K562 (cell line): Measurements from ENCODE around the gene PTP4A2. TPM values are rescaled to one million over a fixed set of nuclear protein-coding genes. Genes with fewer than 3 reads are reported as not detected.

Experiments
- ATAC-seq: fragments of 200-7000 bp; cut with Tn5 transposase; 3 replicates; pipeline ENCODE4 v1.9.1; 2020; ENCODE audit warnings: moderate library complexity
- BruUV-seq: library from RNA; stranded (reverse); fragments of 400-500 nt; replicated peaks from 2 replicates; lab custom pipeline; 2021; lab: Mats Ljungman, UMichigan
- CTCF ChIA-PET: fragments of 300-600 bp; formaldehyde crosslinking; extraction: SDS; loops from one replicate; lab custom pipeline; 2021; ENCODE audit warnings: low intra/inter-chr PET ratio; lab: Yijun Ruan, JAX
- POLR2A ChIA-PET: fragments of 300-600, 350-650 bp; sonication (Branson Sonifier 250); formaldehyde crosslinking; extraction: SDS; loops from one replicate; lab custom pipeline; 2021; ENCODE audit warnings: antibody characterized with exemption, inconsistent platforms; lab: Yijun Ruan, JAX
- DNase-seq, 4 experiments: peaks; one replicate each; pipeline versions ENCODE4 v3.0.0 to v3.0.0-alpha.2; 2011 to 2018; ENCODE audit warnings: low spot score in 3 of 4, mixed read lengths in 3 of 4; ENCODE audit errors: extremely low read depth in 1 of 4
- FAIRE-seq: peaks from 2 replicates; lab custom pipeline; 2011; peaks lifted over from hg19 to GRCh38; lab: Jason Lieb, UNC
- H2AFZ ChIP-seq: 2 replicates; pipeline ENCODE4 v1.6.0; 2011; ENCODE audit warnings: low read depth, low read length, control low read depth, inconsistent platforms
- H3K27ac ChIP-seq: fragments of 200-600 bp; 3 replicates; pipeline ENCODE4 v1.8.0; 2011; ENCODE audit warnings: low read depth, mild to moderate bottlenecking, control low read depth, inconsistent platforms, low read length, moderate library complexity, mixed read lengths; ENCODE audit errors: extremely low read depth
- H3K27me3 ChIP-seq, 2 experiments: fragments of 300-600 bp in 1 of 2; 2 replicates in 1 of 2; 3 replicates in 1 of 2; pipeline versions ENCODE4 v1.6.0 to v1.8.0; 2011; ENCODE audit warnings: inconsistent platforms in 2 of 2, low read length in 2 of 2, mild to moderate bottlenecking in 1 of 2, mixed read lengths in 1 of 2, moderate library complexity in 1 of 2; ENCODE audit not compliant: control insufficient read depth in 2 of 2, insufficient read depth in 2 of 2
- H3K36me3 ChIP-seq: fragments of 300-600 bp; 3 replicates; pipeline ENCODE4 v1.8.0; 2011; ENCODE audit warnings: mild to moderate bottlenecking, low read length, inconsistent platforms; ENCODE audit not compliant: control insufficient read depth, insufficient read depth
- H3K4me1 ChIP-seq, 2 experiments: fragments of 200-600 bp in 1 of 2; replicated peaks in 1 of 2; 2 replicates in 1 of 2; 3 replicates in 1 of 2; pipeline versions ENCODE4 v1.5.1 to v1.8.0; 2011; ENCODE audit warnings: inconsistent platforms in 2 of 2, low read length in 2 of 2, mild to moderate bottlenecking in 1 of 2, mixed read lengths in 1 of 2, moderate library complexity in 1 of 2; ENCODE audit not compliant: control insufficient read depth in 2 of 2, insufficient read depth in 2 of 2
- H3K4me2 ChIP-seq: 2 replicates; pipeline ENCODE4 v1.6.1; 2011; ENCODE audit warnings: low read length, control low read depth, inconsistent platforms, mixed read lengths; ENCODE audit not compliant: insufficient read depth
- H3K4me3 ChIP-seq: fragments of 200-600 bp; sonication (generic), shearing (Covaris generic); 2 replicates; pipeline ENCODE4 v1.5.1; 2016; ENCODE audit warnings: control low read depth, inconsistent platforms
- H3K79me2 ChIP-seq: fragments of 200-600 bp; 3 replicates; pipeline ENCODE4 v1.8.0; 2011; ENCODE audit warnings: low read length, inconsistent platforms; ENCODE audit not compliant: control insufficient read depth, insufficient read depth
- H3K9ac ChIP-seq, 2 experiments: 2 replicates each; pipeline versions ENCODE4 v1.6.0 to v1.6.1; 2011; ENCODE audit warnings: low read depth in 2 of 2, low read length in 2 of 2, control low read depth in 1 of 2, inconsistent platforms in 1 of 2, mild to moderate bottlenecking in 1 of 2, mixed read lengths in 1 of 2; ENCODE audit not compliant: insufficient read depth in 1 of 2
- H3K9me1 ChIP-seq: one replicate; pipeline ENCODE4 v1.6.0; 2011; ENCODE audit warnings: inconsistent platforms, mild to moderate bottlenecking, low read length, moderate library complexity; ENCODE audit not compliant: control insufficient read depth, insufficient read depth
- H3K9me3 ChIP-seq: replicated peaks from 2 replicates; pipeline ENCODE4 v1.5.1; 2011; ENCODE audit warnings: low read depth, low read length, inconsistent platforms; ENCODE audit not compliant: control insufficient read depth, insufficient read depth
- H4K20me1 ChIP-seq: replicated peaks from 2 replicates; pipeline ENCODE4 v1.6.1; 2011; ENCODE audit warnings: low read length, inconsistent platforms, mixed read lengths; ENCODE audit not compliant: control insufficient read depth, insufficient read depth
- AFF1 ChIP-seq, 2 experiments: fragments of 450-650 bp; IDR thresholded peaks; 2 replicates each; pipeline ENCODE4 v1.6.1; 2018; ENCODE audit warnings: mild to moderate bottlenecking in 2 of 2, low read depth in 1 of 2; ENCODE audit not compliant: partially characterized antibody in 2 of 2
- DPF2 ChIP-seq: fragments of 450-650 bp; IDR thresholded peaks from 2 replicates; pipeline ENCODE4 v1.6.1; 2016
- GABPB1 ChIP-seq: sonication (generic); formaldehyde crosslinking; IDR thresholded peaks from 2 replicates; pipeline ENCODE4 v1.8.0; 2022; ENCODE audit warnings: mild to moderate bottlenecking, missing genetic modification reagents
- HDAC1 ChIP-seq, 2 experiments: fragments of 450-650 bp; IDR thresholded peaks; 2 replicates each; pipeline ENCODE4 v1.6.1; 2016 to 2017; ENCODE audit warnings: inconsistent platforms in 1 of 2, mild to moderate bottlenecking in 1 of 2, moderate library complexity in 1 of 2
- JUND ChIP-seq, 2 experiments: IDR thresholded peaks; 2 replicates in 1 of 2; 3 replicates in 1 of 2; pipeline ENCODE4 v1.6.1; 2011; ENCODE audit warnings: borderline replicate concordance in 2 of 2, low read depth in 2 of 2, low read length in 2 of 2, improper control_type of control experiment in 1 of 2, missing biosample characterization in 1 of 2, missing genetic modification characterization in 1 of 2, missing genetic modification reagents in 1 of 2
- POLR2A ChIP-seq: fragments of 450-650 bp; conservative IDR thresholded peaks from 2 replicates; pipeline ENCODE4 v1.6.1; 2016
- POLR2AphosphoS5 ChIP-seq: IDR thresholded peaks from 2 replicates; pipeline ENCODE4 v1.6.1; 2011; ENCODE audit warnings: mild to moderate bottlenecking, low read depth, low read length, moderate library complexity; ENCODE audit not compliant: control insufficient read depth, insufficient read depth
- TGIF2 ChIP-seq: sonication (generic); formaldehyde crosslinking; IDR thresholded peaks from 2 replicates; pipeline ENCODE4 v1.8.1; 2022; ENCODE audit warnings: mild to moderate bottlenecking, missing genetic modification reagents, moderate library complexity
- ZBTB12 ChIP-seq: fragments of 250-450 bp; sonication (Bioruptor Pico); IDR thresholded peaks from 2 replicates; pipeline ENCODE4 v1.4.0; 2020
- ZFP30 ChIP-seq: fragments of 250-450 bp; sonication (Bioruptor Pico); IDR thresholded peaks from 2 replicates; pipeline ENCODE4 v1.8.0; 2022; ENCODE audit warnings: moderate library complexity, mild to moderate bottlenecking, inconsistent platforms, borderline replicate concordance
- WGBS: fragments of 100-300 bp; shearing (Covaris generic); methylation state at CpG from one replicate; pipeline ENCODE4 v1.1.6; 2016; ENCODE audit warnings: low coverage, mixed read lengths; ENCODE audit not compliant: insufficient coverage; ENCODE audit errors: missing lambda C conversion rate; 5-methylcytosine and 5-hydroxymethylcytosine counted together
- in situ Hi-C: fragments of 300-500 bp; cut with MboI; formaldehyde crosslinking; loops from 4 replicates; pipeline ENCODE4 v1.15.0; 2018; ENCODE audit warnings: inconsistent platforms, mixed read lengths
- intact Hi-C: fragments of 100-400 bp; cut with micrococcal nuclease; formaldehyde crosslinking; loops from 2 replicates; pipeline ENCODE4 v1.14.2; 2022
- polyA plus RNA-seq, 8 experiments: library from polyadenylated mRNA; depleted of rRNA in 4 of 8; stranded (reverse) in 5 of 8; unstranded in 3 of 8; fragments of >200 nt; fragmentation: Nextera tagmentation in 2 of 8; fragmentation: Illumina TruSeq in 1 of 8; extraction: Ambion mirVana in 2 of 8; extraction: Trizol in 1 of 8; gene quantifications; 2 replicates each; pipeline versions ENCODE4 v1.2.1 to v1.2.3, GENCODE V29; 2011 to 2014; ENCODE audit warnings: inconsistent platforms in 1 of 8, missing spikeins in 1 of 8
- total RNA-seq, 7 experiments: library from RNA; depleted of rRNA in 6 of 7; stranded (reverse); fragments of >200 nt in 6 of 7; fragmentation: Illumina TruSeq in 2 of 7; extraction: Trizol in 2 of 7; gene quantifications; 2 replicates each; pipeline versions ENCODE4 v1.2.1 to v1.2.3, GENCODE V29; 2011 to 2021; ENCODE audit warnings: low replicate concordance in 1 of 7

The PTP4A2 gene
- total and polyA plus RNA-seq, 9 of the 15 experiments (the other 6 are each of a cell fraction or from before 2014, with no cell fraction given), result 197 to 870 (median 480) TPM

- Histone ChIP-seq H4K20me1 (peaks cover 60% of the 10 kb centered on the region), H3K9me3 (no peaks in the 10 kb centered on the region), H3K27me3 (no peaks in the 10 kb centered on the region), H3K9me1 (no peaks in the 10 kb centered on the region), H3K4me2 (peak overlapping the region; percentile 100), H2AFZ (no peak overlapping the region), H3K4me3 (peak overlapping the region; percentile 82), H3K4me1 (peaks cover 48 to 59% of the 10 kb centered on the region in 2 experiments), H3K79me2 (peaks cover 73% of the 10 kb centered on the region), H3K27ac (peak overlapping the region; percentile 94), H3K36me3 (peaks cover 33% of the 10 kb centered on the region), H3K9ac (peak overlapping the region; percentile 40 to 96; a peak in 3 of 4 replicates)
- intact Hi-C loops, result loop anchor here (5.0 kb wide), 2 partner anchors 86 to 119 kb away; partner anchors contain the start of gene SPOCD1
- in situ Hi-C loops, result no loop called here
- 8% methylated on average over 8 of the region's 8 CpGs for WGBS
- no peak for FAIRE-seq
- ChIA-PET CTCF (interaction anchor here (4.1 kb wide), 1 partner anchor 28 kb away, joined by 28 read pairs; no protein-coding TSS in a partner anchor), POLR2A (interaction anchor here (0.6 to 9.6 kb wide), 9 partner anchors 13 to 77 kb away, joined by 3 to 132 read pairs (median 6); partner anchors contain the start of gene KHDRBS1)
- DNase-seq, result peak in 1 of 4 experiments; percentile 57
- 0 out of 3 replicates have a peak, but pooled peaks have one; percentile 2 for ATAC-seq
- BruUV-seq, result no TSS peak
- TF ChIP-seq TGIF2 (CRISPR knock-in tag), result 0 out of 2 replicates have a peak, but pooled peaks have one; percentile 21
- TF ChIP-seq DPF2, result peak; percentile 31; the same call in 1 of the 2 replicates
- 0 out of 2 replicates have a peak, but pooled peaks have one; percentile 17 for TF ChIP-seq POLR2AphosphoS5
- TF ChIP-seq AFF1 (IDR thresholded peaks at IDR 0.05; ENCODE audit: low read depth in 1 of 2, partially characterized antibody in 2 of 2), result peak in 1 of 2 experiments; percentile 18
- 0 out of 2 replicates have a peak, but pooled peaks have one; percentile 59 for TF ChIP-seq ZFP30
- peak; percentile 18; the same call in 1 of the 2 replicates for TF ChIP-seq POLR2A
- TF ChIP-seq ZBTB12 (CRISPR knock-in tag), result no peak
- TF ChIP-seq GABPB1 (CRISPR knock-in tag), result peak; percentile 30; the same call in 1 of the 2 replicates
- peak in 1 of 2 experiments; percentile 38; a peak in 2 of 4 replicates for TF ChIP-seq HDAC1 (IDR thresholded peaks at IDR 0.05)
- peak; percentile 21; the same call in 1 of the 2 replicates for TF ChIP-seq JUND (IDR thresholded peaks at IDR 0.05; ENCODE audit: borderline replicate concordance, low read depth, low read length)
- no peak for TF ChIP-seq JUND (tag; IDR thresholded peaks at IDR 0.05; ENCODE audit: borderline replicate concordance, low read depth, low read length)
These were observed 1.7 kb downstream of the PTP4A2 start for GRCh38 chr1:31936278-31936980.
